GM23248 (cell line): ENCODE measurements around the gene XPNPEP1. TPM values are rescaled to one million over a fixed set of nuclear protein-coding genes. Genes with fewer than 3 reads are reported as not detected.
A peak's percentile ranks its signal among the peaks of the same experiment; 100 is the strongest.

Experiments
- DNase-seq: peaks from one replicate; pipeline ENCODE4 v3.0.0-alpha.2; 2015
- H2AFZ ChIP-seq: fragments of 200-600 bp; sonication (generic); 2 replicates; pipeline ENCODE4 v1.6.1; 2016; ENCODE audit warnings: antibody characterized with exemption
- H3F3A ChIP-seq: fragments of 200-600 bp; sonication (generic); 2 replicates; pipeline ENCODE4 v1.6.1; 2016; ENCODE audit warnings: mild to moderate bottlenecking, antibody characterized with exemption, mixed run types; ENCODE audit not compliant: insufficient read depth
- H3K27ac ChIP-seq: fragments of 200-600 bp; sonication (generic); 2 replicates; pipeline ENCODE4 v1.5.1; 2016; ENCODE audit warnings: mild to moderate bottlenecking
- H3K27me3 ChIP-seq: fragments of 200-600 bp; sonication (generic); replicated peaks from 2 replicates; pipeline ENCODE4 v1.6.1; 2016; ENCODE audit warnings: mild to moderate bottlenecking; ENCODE audit not compliant: insufficient read depth
- H3K36me3 ChIP-seq: fragments of 200-600 bp; sonication (generic); 2 replicates; pipeline ENCODE4 v1.6.1; 2016; ENCODE audit warnings: low read depth, mild to moderate bottlenecking
- H3K4me1 ChIP-seq: fragments of 200-600 bp; sonication (generic); 2 replicates; pipeline ENCODE4 v1.6.1; 2016; ENCODE audit warnings: mild to moderate bottlenecking; ENCODE audit not compliant: insufficient read depth
- H3K4me2 ChIP-seq: fragments of 200-600 bp; sonication (generic); one replicate; pipeline ENCODE4 v1.6.1; 2016; ENCODE audit warnings: mild to moderate bottlenecking; ENCODE audit not compliant: unreplicated experiment
- H3K4me3 ChIP-seq: fragments of 200-600 bp; sonication (generic); 2 replicates; pipeline ENCODE4 v1.5.1; 2016; ENCODE audit warnings: mild to moderate bottlenecking
- H3K79me2 ChIP-seq: fragments of 200-600 bp; sonication (generic); 2 replicates; pipeline ENCODE4 v1.6.1; 2016; ENCODE audit warnings: mild to moderate bottlenecking; ENCODE audit not compliant: insufficient read depth
- H3K9ac ChIP-seq: fragments of 200-600 bp; sonication (generic); 2 replicates; pipeline ENCODE4 v1.6.1; 2016; ENCODE audit warnings: mild to moderate bottlenecking
- H3K9me2 ChIP-seq: fragments of 200-600 bp; sonication (generic); 2 replicates; pipeline ENCODE4 v1.6.1; 2016; ENCODE audit warnings: mixed run types, mild to moderate bottlenecking, moderate library complexity; ENCODE audit not compliant: insufficient read depth
- H3K9me3 ChIP-seq: fragments of 200-600 bp; sonication (generic); one replicate; pipeline ENCODE4 v1.6.1; 2017; ENCODE audit warnings: low read depth
- H4K20me1 ChIP-seq: fragments of 200-600 bp; sonication (generic); 2 replicates; pipeline ENCODE4 v1.6.0; 2016; ENCODE audit not compliant: insufficient read depth
- EZH2 ChIP-seq: fragments of 200-600 bp; sonication (generic); IDR thresholded peaks from 2 replicates; pipeline ENCODE4 v1.6.1; 2018; ENCODE audit warnings: antibody characterized with exemption, mild to moderate bottlenecking; ENCODE audit not compliant: insufficient read depth, poor library complexity, severe bottlenecking
- EZH2phosphoT487 ChIP-seq: fragments of 200-600 bp; sonication (generic); IDR thresholded peaks from 2 replicates; pipeline ENCODE4 v1.6.1; 2018; ENCODE audit warnings: antibody characterized with exemption, moderate library complexity, mild to moderate bottlenecking, low read depth; ENCODE audit not compliant: insufficient read depth
- WGBS, 2 experiments: methylation state at CpG; one replicate each; pipeline ENCODE4 v1.1.6; 2015 to 2017; ENCODE audit warnings: low lambda C conversion rate in 2 of 2, low coverage in 1 of 2; ENCODE audit errors: missing lambda C conversion rate in 2 of 2; 5-methylcytosine and 5-hydroxymethylcytosine counted together
- in situ Hi-C: fragments of 300-500 bp; cut with MboI; formaldehyde crosslinking; loops from 2 replicates; pipeline ENCODE4 v1.15.0; 2020
- polyA plus RNA-seq: library from polyadenylated mRNA; unstranded; fragments of >200 nt; fragmentation: Nextera tagmentation; extraction: Ambion mirVana; gene quantifications from 2 replicates; pipeline ENCODE4 v1.2.1, GENCODE V29; 2016
- total RNA-seq: library from RNA; depleted of rRNA; stranded (reverse); fragments of >200 nt; shearing (Covaris generic); gene quantifications from 2 replicates; pipeline ENCODE4 v1.2.3, GENCODE V29; 2014

Gene XPNPEP1
- total and polyA plus RNA-seq, 2 experiments from 2014 or later, result 48.2 to 108 TPM

DNA sequence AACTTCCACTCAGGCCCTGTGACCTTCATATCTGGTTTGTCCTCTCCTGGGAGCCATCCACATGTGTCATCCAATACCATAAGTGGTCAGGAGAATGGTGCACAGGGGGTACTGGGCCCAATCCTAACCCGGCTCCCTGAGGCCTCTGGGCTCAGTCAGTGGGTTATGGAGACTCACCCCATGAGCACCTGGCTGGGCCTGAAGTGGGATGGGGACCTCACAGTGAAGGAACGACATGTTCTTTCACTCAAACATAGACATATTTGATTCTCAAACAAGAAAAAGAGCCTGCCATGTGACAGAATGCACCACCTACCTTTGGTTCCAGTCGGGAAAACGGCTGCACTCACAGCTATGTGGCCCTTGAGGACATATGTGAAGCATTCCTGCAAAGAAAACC, 51.8 kb downstream of the XPNPEP1 start:
- H3K9me3 ChIP-seq, result no peaks in the 10 kb centered on the region
- H3K4me1 ChIP-seq, result no peaks in the 10 kb centered on the region
- H3K9ac ChIP-seq, result no peak overlapping the region
- no peak for DNase-seq
- H4K20me1 ChIP-seq, result no peaks in the 10 kb centered on the region; the same call in 1 of the 2 replicates
- H3K79me2 ChIP-seq, result no peaks in the 10 kb centered on the region
- no peaks in the 10 kb centered on the region for H3K27me3 ChIP-seq
- H3K4me3 ChIP-seq, result no peak overlapping the region
- no peaks in the 10 kb centered on the region for H3K9me2 ChIP-seq
- 75 to 87% methylated on average over 4 of the region's 4 CpGs for WGBS, 2 experiments
- TF ChIP-seq EZH2 (no peak), EZH2phosphoT487 (no peak)
- H3K4me2 ChIP-seq, result no peak overlapping the region
- H3F3A ChIP-seq, result no peaks in the 10 kb centered on the region
- no peak overlapping the region for H3K27ac ChIP-seq
- in situ Hi-C loops, result no loop called here
- H3K36me3 ChIP-seq, result peaks cover 37% of the 10 kb centered on the region; the same call in 1 of the 2 replicates
- H2AFZ ChIP-seq, result no peak overlapping the region

DNA sequence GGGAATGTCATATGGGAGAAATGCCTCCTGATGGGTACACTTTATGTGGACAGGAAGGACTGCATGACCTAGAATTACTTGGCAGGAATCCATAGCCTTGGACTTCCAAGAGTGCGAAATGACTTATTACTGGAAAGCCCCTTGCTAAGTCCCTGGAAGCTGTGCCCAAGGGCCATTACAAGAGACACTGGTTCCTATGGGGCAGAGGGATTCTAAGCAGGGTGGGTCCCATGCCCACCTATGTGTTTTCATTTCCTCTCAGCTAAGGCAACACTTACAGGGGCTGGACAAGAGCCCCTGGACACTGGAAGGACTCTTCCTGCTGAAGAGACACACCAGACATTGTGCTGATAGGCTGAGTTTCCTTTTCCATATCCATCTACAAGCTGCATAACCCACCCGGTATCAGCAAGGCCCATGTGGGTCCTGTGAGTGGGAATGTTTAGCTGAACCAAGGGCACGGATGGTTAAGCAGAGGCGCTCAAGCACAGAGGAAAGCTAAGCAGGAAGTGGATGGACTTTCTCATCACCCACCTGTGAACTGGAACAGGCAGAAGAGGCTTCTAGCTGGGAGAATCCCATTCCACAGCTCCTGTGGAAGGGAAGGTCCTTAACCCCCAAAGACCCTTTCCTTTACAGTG, 56.2 kb downstream of the XPNPEP1 start:
- in situ Hi-C loops, result no loop called here
- no peak for DNase-seq

DNA sequence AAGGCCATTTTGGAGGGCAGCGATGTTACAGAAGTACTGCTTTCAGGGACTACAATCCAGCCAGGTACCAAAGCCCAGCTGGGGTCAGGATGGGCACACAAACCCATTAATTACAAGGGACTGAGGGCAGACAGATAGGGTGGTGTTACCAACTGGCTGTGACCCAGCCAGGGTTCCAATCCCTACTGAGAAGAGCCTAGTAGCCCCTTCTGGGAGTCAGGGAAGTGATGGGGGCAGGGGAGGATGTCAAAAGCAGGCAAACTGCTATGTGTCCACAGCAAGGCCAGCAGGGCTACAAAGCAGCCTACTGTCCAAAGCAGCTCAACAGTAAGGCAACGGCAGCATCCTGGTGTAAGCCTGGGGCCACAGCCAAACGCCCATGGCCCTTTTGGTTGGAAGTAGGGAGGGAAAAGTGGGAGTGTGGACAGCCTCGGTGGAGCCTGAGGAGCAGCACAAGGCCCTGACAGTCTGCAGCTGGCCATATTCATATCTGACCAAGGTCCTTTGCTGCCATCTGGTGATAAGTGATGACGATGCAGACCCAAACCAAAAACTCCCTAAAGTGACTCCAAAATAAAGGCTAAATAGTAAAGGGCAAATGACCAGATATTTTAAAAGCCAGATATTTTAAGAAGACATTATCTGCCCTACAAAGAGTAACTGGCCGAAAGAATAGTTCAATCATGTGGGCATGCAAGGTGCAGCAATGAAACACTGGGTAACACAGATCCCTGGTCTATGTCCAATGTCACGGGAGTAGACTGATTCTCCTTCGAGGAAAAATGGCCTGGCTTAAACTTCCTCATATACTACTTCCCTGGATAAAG, 56.9 kb downstream of the XPNPEP1 start:
- Histone ChIP-seq H3K9ac (no peak overlapping the region), H3K9me3 (no peaks in the 10 kb centered on the region), H3K27ac (no peak overlapping the region), H3K9me2 (no peaks in the 10 kb centered on the region), H3K79me2 (no peaks in the 10 kb centered on the region), H3F3A (no peaks in the 10 kb centered on the region), H4K20me1 (no peaks in the 10 kb centered on the region; the same call in 1 of the 2 replicates), H3K36me3 (peaks cover 47% of the 10 kb centered on the region), H2AFZ (no peak overlapping the region), H3K27me3 (no peaks in the 10 kb centered on the region), H3K4me3 (no peak overlapping the region), H3K4me1 (no peaks in the 10 kb centered on the region), H3K4me2 (no peak overlapping the region)
- peak; percentile 23 for DNase-seq
- TF ChIP-seq EZH2 (no peak), EZH2phosphoT487 (no peak)
- WGBS, 2 experiments, result 72 to 77% methylated on average over 8 of the region's 8 CpGs
- in situ Hi-C loops, result no loop called here

More for the DNA sequence above, 56.2 kb downstream of the XPNPEP1 start:
- Histone ChIP-seq H3K9me3 (no peaks in the 10 kb centered on the region), H3K9ac (no peak overlapping the region), H3K4me1 (no peaks in the 10 kb centered on the region), H3K27ac (no peak overlapping the region), H3K27me3 (no peaks in the 10 kb centered on the region), H3F3A (no peaks in the 10 kb centered on the region), H3K4me2 (no peak overlapping the region), H3K79me2 (no peaks in the 10 kb centered on the region), H3K36me3 (peaks cover 47% of the 10 kb centered on the region), H3K4me3 (no peak overlapping the region), H2AFZ (no peak overlapping the region), H4K20me1 (no peaks in the 10 kb centered on the region; the same call in 1 of the 2 replicates), H3K9me2 (no peaks in the 10 kb centered on the region)
- no peak for TF ChIP-seq EZH2phosphoT487
- TF ChIP-seq EZH2, result no peak
- whole genome bisulfite sequencing, 2 experiments, result 83 to 87% methylated on average over 4 of the region's 4 CpGs

DNA sequence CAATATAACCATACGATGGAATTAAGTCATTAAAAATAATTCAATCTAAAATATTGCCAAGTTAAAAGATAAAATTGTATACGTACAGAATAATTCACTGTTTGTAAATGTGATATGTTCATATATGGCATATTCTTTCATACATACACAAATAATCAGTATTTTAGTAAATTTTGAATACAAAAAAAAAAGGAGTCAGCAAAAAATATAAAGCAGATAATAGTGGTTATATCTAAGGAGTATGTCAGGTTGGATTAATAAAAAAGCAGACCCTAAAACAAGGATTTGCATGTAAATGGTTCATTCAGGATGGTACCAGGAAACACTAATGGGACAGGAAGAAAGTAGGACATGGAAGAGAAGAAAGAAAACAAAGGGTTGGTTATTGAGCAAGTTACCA, 59.5 kb downstream of the XPNPEP1 start:
- no peaks in the 10 kb centered on the region for H3K9me2 ChIP-seq
- H4K20me1 ChIP-seq, result no peaks in the 10 kb centered on the region
- no peaks in the 10 kb centered on the region for H3K4me1 ChIP-seq
- H3K27ac ChIP-seq, result no peak overlapping the region
- no peak for TF ChIP-seq EZH2
- TF ChIP-seq EZH2phosphoT487, result no peak
- no peak for DNase-seq
- in situ Hi-C loops, result no loop called here
- peaks cover 33% of the 10 kb centered on the region for H3K36me3 ChIP-seq
- no peaks in the 10 kb centered on the region for H3K27me3 ChIP-seq
- H3F3A ChIP-seq, result peaks cover 3% of the 10 kb centered on the region
- H3K4me3 ChIP-seq, result no peak overlapping the region
- WGBS, 2 experiments, result 97% methylated on average over 2 of the region's 2 CpGs
- H3K79me2 ChIP-seq, result no peaks in the 10 kb centered on the region
- no peak overlapping the region for H2AFZ ChIP-seq
- H3K4me2 ChIP-seq, result no peak overlapping the region
- no peaks in the 10 kb centered on the region for H3K9me3 ChIP-seq
- no peak overlapping the region for H3K9ac ChIP-seq
